Amniotic epithelial cell (primary cell): ENCODE data around the gene SPPL2B.

Experiments
- DNase-seq: peaks from one replicate; pipeline ENCODE4 v3.0.0-alpha.2; 2010; ENCODE audit warnings: low read depth

The SPPL2B gene

GRCh38 chr19:2355168-2356035 lies 26.9 kb downstream of the SPPL2B start:
- no peak for DNase-seq

GRCh38 chr19:2356036-2356646 lies 27.7 kb downstream of the SPPL2B start:
- no peak for DNase-seq

GRCh38 chr19:2357279-2358206 lies 29.1 kb downstream of the SPPL2B start:
- no peak for DNase-seq

GRCh38 chr19:2358548-2359173 lies 30.2 kb downstream of the SPPL2B start:
- DNase-seq: no peak

GRCh38 chr19:2359992-2360685 lies 31.7 kb downstream of the SPPL2B start, which contains the start of gene TMPRSS9:
Gene TMPRSS9 (plus strand): TSS chr19:2360265. CDS start chr19:2389786, 29,521 bp downstream.
- no peak for DNase-seq

GRCh38 chr19:2360833-2361232 lies 32.3 kb downstream of the SPPL2B start:
- DNase-seq: no peak

- no peak for DNase-seq
These were observed 33.0 kb downstream of the SPPL2B start for GRCh38 chr19:2361246-2362045.

DNA sequence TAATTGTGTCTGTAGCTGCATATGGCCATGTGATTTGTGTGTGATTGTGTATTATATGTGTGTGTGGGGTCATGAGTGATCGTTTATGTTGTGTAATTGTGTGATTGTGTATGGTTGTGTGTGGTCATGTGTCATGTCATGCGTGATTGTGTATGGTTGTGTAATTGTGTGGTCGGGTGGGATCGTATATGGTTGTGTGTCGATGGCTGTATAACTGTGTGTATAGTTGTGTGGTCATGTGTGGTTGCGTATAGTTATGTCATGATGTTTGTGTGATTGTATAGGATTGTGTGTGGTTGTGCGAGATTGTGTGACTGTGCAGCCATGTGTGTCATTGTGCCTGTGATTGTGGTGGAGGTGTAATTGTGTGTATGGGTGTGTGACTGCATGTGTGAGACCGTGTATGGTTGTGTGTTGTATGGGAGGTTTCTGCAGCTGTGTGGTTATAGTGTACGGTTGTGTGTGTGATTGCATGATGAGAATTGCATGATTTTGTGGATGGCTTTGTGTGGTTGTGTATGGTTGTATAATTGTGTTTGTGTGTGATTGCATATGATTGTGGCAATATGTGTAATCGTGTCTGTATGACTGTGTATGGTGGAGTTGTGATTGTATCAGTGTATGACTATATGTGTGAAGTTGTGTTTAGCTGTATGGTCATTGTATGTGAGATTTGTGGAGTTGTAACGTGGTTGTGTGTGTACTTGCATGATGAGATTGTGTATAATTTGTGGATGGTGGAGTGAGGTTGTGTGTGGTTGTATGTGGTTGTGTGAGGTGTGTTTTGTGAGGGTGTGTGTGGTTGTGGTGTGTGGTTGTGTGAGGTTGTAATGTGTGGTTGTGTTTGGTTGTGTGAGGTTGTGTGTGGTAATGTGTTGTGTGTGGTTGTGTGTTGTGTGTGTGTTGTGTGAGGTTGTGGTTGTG lies 33.8 kb downstream of the SPPL2B start:
- DNase-seq: no peak

- no peak for DNase-seq
These were observed 34.5 kb downstream of the SPPL2B start for GRCh38 chr19:2362970-2363300.

DNA sequence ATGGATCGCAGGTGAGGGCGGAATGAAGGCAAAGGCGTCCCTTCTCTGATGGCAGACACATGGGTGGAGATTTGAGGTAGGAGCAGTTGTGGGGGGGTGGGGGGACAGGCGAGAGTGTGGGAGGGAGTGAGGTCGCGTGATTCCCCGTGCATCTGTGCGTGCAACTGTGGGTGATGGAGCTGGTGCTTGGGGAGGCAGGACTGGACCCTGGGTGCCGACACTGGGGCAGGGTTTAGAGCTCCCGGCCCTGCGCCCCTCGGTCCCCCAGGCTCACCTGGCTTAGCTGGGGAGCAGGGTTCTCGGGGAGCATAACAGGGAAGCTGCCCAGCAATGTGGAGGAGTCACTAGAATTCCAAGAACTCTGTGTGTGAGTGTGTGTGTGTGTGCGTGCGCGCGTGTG lies 34.9 kb downstream of the SPPL2B start:
- DNase-seq: peak; percentile 20

DNA sequence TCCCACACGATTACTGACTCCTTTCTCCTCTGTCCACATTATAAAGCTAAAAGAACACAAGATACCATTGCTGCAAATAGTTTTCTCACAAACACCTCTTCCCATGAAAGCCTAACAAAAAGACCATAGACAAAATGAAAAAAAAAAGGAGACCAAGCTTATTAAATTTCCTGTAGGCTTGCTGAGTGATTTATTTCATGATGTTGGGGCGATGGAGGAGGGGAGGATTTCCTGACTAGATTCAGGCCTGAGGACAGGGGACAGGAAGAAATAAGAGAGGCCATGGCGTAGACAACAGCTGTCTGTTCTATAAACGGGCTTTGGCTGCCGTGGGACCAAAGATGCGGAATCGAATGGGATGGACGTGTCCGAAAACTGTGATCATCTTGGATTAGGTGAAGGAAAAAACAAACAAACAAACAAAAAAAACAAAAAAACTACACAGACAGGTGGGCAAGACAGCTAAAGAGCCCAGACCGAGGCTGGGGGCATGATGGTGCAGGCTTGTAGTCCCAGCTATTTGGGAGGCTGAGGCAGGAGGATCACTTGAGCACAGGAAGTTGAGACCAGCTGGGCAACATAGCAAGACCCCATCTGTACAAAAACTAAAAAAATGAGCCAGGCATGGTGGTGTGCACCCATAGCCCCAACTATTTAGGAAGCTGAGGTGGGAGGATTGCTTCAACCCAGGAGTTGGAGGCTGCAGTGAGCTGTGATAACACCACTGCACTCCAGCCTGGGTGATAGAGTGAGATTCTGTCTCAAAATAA lies 36.9 kb downstream of the SPPL2B start:
- no peak for DNase-seq

- DNase-seq: no peak
These were observed 43.2 kb downstream of the SPPL2B start for GRCh38 chr19:2371656-2372055.

- DNase-seq: no peak
These were observed 43.7 kb downstream of the SPPL2B start for GRCh38 chr19:2372076-2372612.

- no peak for DNase-seq
These were observed 46.3 kb downstream of the SPPL2B start for GRCh38 chr19:2374808-2375207.

DNA sequence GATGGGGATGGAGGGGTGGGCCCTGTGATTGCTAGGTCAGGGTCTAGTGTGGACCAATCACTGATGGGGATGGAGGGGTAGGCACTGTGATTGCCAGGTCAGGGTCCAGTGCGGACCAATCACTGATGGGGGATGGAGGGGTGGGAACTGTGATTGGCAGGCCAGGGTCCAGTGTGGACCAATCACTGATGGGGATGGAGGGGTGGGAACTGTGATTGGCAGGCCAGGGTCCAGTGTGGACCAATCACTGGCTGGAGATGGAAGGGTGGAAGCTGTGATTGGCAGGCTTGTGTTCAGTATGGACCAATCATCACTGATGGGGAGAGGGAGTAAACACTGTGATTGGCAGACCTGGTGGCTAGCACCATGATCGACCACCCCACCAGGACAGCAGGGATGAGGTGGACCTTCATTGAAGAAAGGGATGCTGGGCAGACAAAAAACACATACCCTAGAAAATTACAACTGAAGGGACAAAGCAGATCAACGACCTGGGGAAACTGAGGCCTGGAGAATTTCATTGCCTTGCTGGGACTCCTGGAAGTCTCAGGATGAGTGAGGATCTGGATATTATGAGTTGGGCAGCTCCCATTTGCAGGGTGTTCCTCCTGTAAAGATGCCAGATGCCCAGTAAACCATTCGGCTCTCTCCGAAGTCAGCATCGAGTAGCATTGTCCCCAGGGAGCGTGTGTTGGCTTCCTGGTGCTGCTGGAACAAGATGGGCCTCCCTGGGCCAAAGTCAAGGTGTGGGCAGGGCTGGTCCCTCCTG lies 47.1 kb downstream of the SPPL2B start:
- DNase-seq: no peak

DNA sequence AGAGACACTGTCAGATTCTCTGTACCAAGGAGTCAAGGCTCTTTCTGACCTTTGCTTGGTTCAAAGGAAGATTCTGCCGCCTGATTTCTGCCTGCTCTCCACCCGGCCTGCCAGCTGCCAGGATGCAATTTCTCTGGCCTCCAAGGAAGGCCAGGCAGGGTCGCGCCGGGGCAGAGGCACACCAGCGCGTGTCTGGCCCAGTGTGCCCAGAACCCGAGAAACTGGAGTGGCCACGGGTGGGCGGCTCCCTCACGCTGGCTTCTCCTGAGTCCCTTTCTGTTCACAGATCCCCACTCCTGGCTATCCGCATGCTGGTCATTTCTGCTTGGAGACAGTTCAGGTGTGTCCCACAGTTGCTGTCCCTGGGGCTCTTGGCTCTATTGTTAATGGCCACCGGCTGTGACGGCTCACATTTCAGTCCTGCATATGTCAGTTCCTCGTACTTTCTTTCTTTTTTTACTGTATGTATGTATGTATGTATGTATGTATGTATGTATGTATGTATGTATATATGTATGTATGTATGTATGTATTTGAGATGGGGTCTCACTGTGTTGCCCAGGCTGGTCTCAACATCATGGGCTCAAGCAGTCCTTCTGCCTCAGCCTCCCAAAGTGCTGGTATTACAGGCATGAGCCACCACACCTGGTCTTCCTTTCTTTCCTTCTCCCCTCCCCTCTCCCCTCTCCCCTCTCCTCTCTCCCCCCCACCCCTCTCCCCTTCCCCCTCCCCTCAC lies 48.5 kb downstream of the SPPL2B start:
- no peak for DNase-seq

- no peak for DNase-seq
These were observed 52.1 kb downstream of the SPPL2B start for GRCh38 chr19:2380567-2380966.
